Vagina (tissue), 2 donors: Measurements from ENCODE around the gene ITPRIP. TPM values are rescaled to one million over a fixed set of nuclear protein-coding genes. Genes with fewer than 3 reads are reported as not detected.

Experiments
- DNase-seq, 2 donors: peaks; one replicate each; pipeline ENCODE4 v3.0.0-alpha.2; 2017; ENCODE audit errors: extremely low spot score in 2 of 2
- H3K27ac ChIP-seq: fragments of 200-600 bp; sonication (generic); one replicate; pipeline ENCODE4 v1.5.1; 2019
- H3K27me3 ChIP-seq: fragments of 200-600 bp; sonication (generic); one replicate; pipeline ENCODE4 v1.5.1; 2019
- H3K36me3 ChIP-seq, 2 donors: fragments of 200-600 bp; sonication (generic); one replicate each; pipeline ENCODE4 v1.5.1; 2017 to 2019
- H3K4me1 ChIP-seq: fragments of 200-600 bp; sonication (generic); one replicate; pipeline ENCODE4 v1.5.1; 2019
- H3K4me3 ChIP-seq, 2 donors: fragments of 200-600 bp; sonication (generic); 1 replicate in 1 of 2; 2 replicates in 1 of 2; pipeline ENCODE4 v1.5.1; 2016 to 2019
- H3K9me3 ChIP-seq: fragments of 200-600 bp; sonication (generic); one replicate; pipeline ENCODE4 v1.5.1; 2019
- CTCF ChIP-seq, 3 experiments: fragments of 450-650 bp in 2 of 3; fragments of 200-600 bp in 1 of 3; sonication (generic) in 1 of 3; IDR thresholded peaks; one replicate each; pipeline ENCODE4 v1.5.1; 2017 to 2019; ENCODE audit warnings: antibody characterized with exemption in 3 of 3, mild to moderate bottlenecking in 2 of 3, moderate library complexity in 2 of 3
- POLR2A ChIP-seq, 2 donors: fragments of 450-650 bp; IDR thresholded peaks; one replicate each; pipeline ENCODE4 v1.6.1; 2017; ENCODE audit warnings: antibody characterized with exemption in 2 of 2, mild to moderate bottlenecking in 2 of 2, moderate library complexity in 2 of 2
- POLR2AphosphoS5 ChIP-seq, 2 donors: sonication (generic); formaldehyde crosslinking; IDR thresholded peaks; one replicate each; pipeline ENCODE4 v1.9.0; 2017; ENCODE audit warnings: antibody characterized with exemption in 2 of 2, mild to moderate bottlenecking in 2 of 2, low read depth in 1 of 2; ENCODE audit not compliant: insufficient read depth in 1 of 2
- intact Hi-C: fragments of 100-400 bp; cut with DNase I; formaldehyde crosslinking; loops from one replicate; pipeline ENCODE4 v1.15.1; 2023
- total RNA-seq: library from RNA; depleted of rRNA; stranded (reverse); fragments of >200 nt; gene quantifications from one replicate; pipeline ENCODE4 v1.2.3, GENCODE V29; 2016

ITPRIP gene
- total RNA-seq, 1 donor from 2014 or later, result 85.7 TPM

GRCh38 chr10:104307576-104308438, 30.5 kb downstream of the ITPRIP start:
- H3K4me3 ChIP-seq, result no peak overlapping the region
- H3K9me3 ChIP-seq, result no peaks in the 10 kb centered on the region
- no peak for TF ChIP-seq POLR2A (IDR thresholded peaks at IDR 0.05)
- no peak for TF ChIP-seq CTCF (IDR thresholded peaks at IDR 0.05)
- TF ChIP-seq POLR2AphosphoS5 (IDR thresholded peaks at IDR 0.05; ENCODE audit: insufficient read depth in 1 of 2, low read depth in 1 of 2), result no peak
- H3K36me3 ChIP-seq, result peaks cover 0 to 6% of the 10 kb centered on the region in 2 donors
- no peak overlapping the region for H3K27ac ChIP-seq
- no peak for DNase-seq
- H3K4me1 ChIP-seq, result peaks cover 42% of the 10 kb centered on the region
- intact Hi-C loops, result no loop called here
- H3K27me3 ChIP-seq, result no peaks in the 10 kb centered on the region

- Histone ChIP-seq H3K36me3 (no peaks in the 10 kb centered on the region), H3K4me1 (peaks cover 33% of the 10 kb centered on the region), H3K4me3 (no peak overlapping the region), H3K27ac (no peak overlapping the region), H3K27me3 (no peaks in the 10 kb centered on the region), H3K9me3 (no peaks in the 10 kb centered on the region)
- intact Hi-C loops, result no loop called here
- TF ChIP-seq POLR2AphosphoS5 (IDR thresholded peaks at IDR 0.05; ENCODE audit: insufficient read depth in 1 of 2, low read depth in 1 of 2) (no peak), POLR2A (IDR thresholded peaks at IDR 0.05) (no peak), CTCF (IDR thresholded peaks at IDR 0.05) (no peak)
- DNase-seq, result no peak
Observed at GRCh38 chr10:104306897-104307296, 31.4 kb downstream of the ITPRIP start.

GRCh38 chr10:104304927-104305326, 33.3 kb downstream of the ITPRIP start:
- no peaks in the 10 kb centered on the region for H3K36me3 ChIP-seq
- intact Hi-C loops, result loop anchor here (5.0 kb wide), 1 partner anchor 32 kb away; the partner anchor contains the start of gene ITPRIP
- TF ChIP-seq POLR2AphosphoS5 (IDR thresholded peaks at IDR 0.05; ENCODE audit: insufficient read depth in 1 of 2, low read depth in 1 of 2) (no peak), CTCF (IDR thresholded peaks at IDR 0.05) (no peak), POLR2A (IDR thresholded peaks at IDR 0.05) (no peak)
- no peaks in the 10 kb centered on the region for H3K9me3 ChIP-seq
- H3K27me3 ChIP-seq, result no peaks in the 10 kb centered on the region
- DNase-seq, result no peak
- no peak overlapping the region for H3K4me3 ChIP-seq
- no peak overlapping the region for H3K27ac ChIP-seq
- peaks cover 33% of the 10 kb centered on the region for H3K4me1 ChIP-seq

- Histone ChIP-seq H3K36me3 (no peaks in the 10 kb centered on the region), H3K27ac (no peak overlapping the region), H3K9me3 (no peaks in the 10 kb centered on the region), H3K4me3 (no peak overlapping the region), H3K4me1 (peaks cover 38% of the 10 kb centered on the region), H3K27me3 (no peaks in the 10 kb centered on the region)
- no peak for TF ChIP-seq CTCF (IDR thresholded peaks at IDR 0.05)
- TF ChIP-seq POLR2AphosphoS5 (IDR thresholded peaks at IDR 0.05; ENCODE audit: insufficient read depth in 1 of 2, low read depth in 1 of 2), result no peak
- no peak for TF ChIP-seq POLR2A (IDR thresholded peaks at IDR 0.05)
- intact Hi-C loops, result loop anchor here (5.0 kb wide), 1 partner anchor 33 kb away; the partner anchor contains the start of gene ITPRIP
- DNase-seq, result no peak
Observed at GRCh38 chr10:104304356-104304745, 33.9 kb downstream of the ITPRIP start.
